HG03439 (cell line): ENCODE data around the gene RGPD5.
"Not testable (repeated sequence)": the region's sequence is repeated elsewhere in the genome, so short reads cannot be mapped to it uniquely, and the experiment has no call there.

Source experiments
- ATAC-seq: cut with Tn5 transposase; IDR thresholded peaks from one replicate; pipeline ENCODE4 v1.9.1; 2021; ENCODE audit warnings: mild to moderate bottlenecking, moderate library complexity; ENCODE audit not compliant: unreplicated experiment

The RGPD5 gene

GRCh38 chr2:109794074-109794737 is at the start of gene RGPD5:
TSS of gene RGPD5 (plus strand) at chr2:109794305. CDS start at chr2:109794466, 161 bp downstream.
- ATAC-seq = peak; percentile 99

GRCh38 chr2:109751572-109751971 is 42.5 kb upstream of the RGPD5 start:
- not testable (repeated sequence) for ATAC-seq

- ATAC-seq = not testable (repeated sequence)
Measured at GRCh38 chr2:109757163-109757824, 36.8 kb upstream of the RGPD5 start.

- not testable (repeated sequence) for ATAC-seq
Measured at GRCh38 chr2:109760265-109761042, 33.7 kb upstream of the RGPD5 start.

GRCh38 chr2:109761043-109761454 is 33.1 kb upstream of the RGPD5 start:
- not testable (repeated sequence) for ATAC-seq

GRCh38 chr2:109761976-109762375 is 32.1 kb upstream of the RGPD5 start:
- not testable (repeated sequence) for ATAC-seq

- ATAC-seq = not testable (repeated sequence)
Measured at GRCh38 chr2:109766074-109766473, 28.0 kb upstream of the RGPD5 start.

GRCh38 chr2:109766886-109767578 is 27.1 kb upstream of the RGPD5 start:
- ATAC-seq = not testable (repeated sequence)

GRCh38 chr2:109768934-109769333 is 25.2 kb upstream of the RGPD5 start:
- not testable (repeated sequence) for ATAC-seq

- ATAC-seq = not testable (repeated sequence)
Measured at GRCh38 chr2:109779118-109779517, 15.0 kb upstream of the RGPD5 start.

- ATAC-seq = not testable (repeated sequence)
Measured at GRCh38 chr2:109781147-109781816, 12.8 kb upstream of the RGPD5 start.

GRCh38 chr2:109782446-109782993 is 11.6 kb upstream of the RGPD5 start:
- ATAC-seq = not testable (repeated sequence)

GRCh38 chr2:109791530-109792279 is 2.4 kb upstream of the RGPD5 start:
- ATAC-seq = not testable (repeated sequence)

GRCh38 chr2:109792659-109793058 is 1.4 kb upstream of the RGPD5 start:
- not testable (repeated sequence) for ATAC-seq

- ATAC-seq = peak; percentile 63
Measured at GRCh38 chr2:109871129-109871751, 77.1 kb downstream of the RGPD5 start.

- ATAC-seq = not testable (repeated sequence)
Measured at GRCh38 chr2:109876625-109877024, 82.5 kb downstream of the RGPD5 start.

GRCh38 chr2:109882112-109882511 is 88.0 kb downstream of the RGPD5 start:
- ATAC-seq = not testable (repeated sequence)

GRCh38 chr2:109888414-109888813 is 94.3 kb downstream of the RGPD5 start:
- not testable (repeated sequence) for ATAC-seq

- ATAC-seq = not testable (repeated sequence)
Measured at GRCh38 chr2:109889909-109890308, 95.8 kb downstream of the RGPD5 start.
